ENCODE results near the gene ZNF652. TPM values are rescaled to one million over a fixed set of nuclear protein-coding genes. Genes with fewer than 3 reads are reported as not detected.
A peak's percentile ranks its signal among the peaks of the same experiment; 100 is the strongest.

ZNF652 gene
- total RNA-seq = 100 to 1,000 TPM in 2 of 4 donors, 10 to 100 TPM in 2; 58.8 to 124 (median 103) TPM

DNA sequence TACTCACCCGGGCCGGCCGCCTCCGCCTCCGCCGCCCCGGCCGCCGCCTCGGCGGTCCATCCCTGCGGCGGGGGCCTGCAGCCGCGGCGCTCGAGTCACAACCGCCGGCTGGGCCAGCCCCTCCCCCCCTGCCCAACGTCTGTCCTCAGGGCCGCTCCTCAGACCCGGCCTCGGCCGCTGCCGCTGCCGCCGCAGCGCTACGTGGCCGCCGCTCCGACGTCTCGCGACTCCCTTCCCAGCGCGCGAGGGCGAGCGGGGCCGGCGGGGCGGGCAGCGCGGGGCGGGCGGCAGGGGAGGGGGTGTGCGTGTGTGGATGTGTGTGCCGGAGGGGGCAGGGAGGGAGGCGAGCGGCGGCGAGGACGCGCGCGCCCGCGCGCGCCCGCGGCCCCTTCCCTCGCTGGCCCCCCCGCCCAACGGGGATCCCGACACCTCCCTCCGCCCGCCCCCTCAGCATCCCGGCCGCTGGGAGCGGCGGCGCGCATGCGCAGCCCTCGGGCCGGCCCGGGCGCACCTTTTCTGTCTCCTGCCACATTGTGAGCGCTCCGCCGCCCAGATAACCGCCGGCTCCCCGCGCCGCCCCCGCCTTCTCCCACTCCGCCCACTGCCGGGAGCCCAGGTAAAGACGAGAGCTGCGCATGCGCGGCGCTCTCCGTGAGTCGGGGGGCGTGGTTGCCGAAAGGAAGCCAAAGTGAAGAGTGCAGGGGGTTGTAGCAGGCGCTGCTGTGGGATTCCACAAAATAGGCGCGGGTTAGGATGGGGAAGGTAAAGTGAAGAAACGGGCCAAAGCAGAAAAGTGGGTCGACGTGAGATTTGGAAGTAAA is at the start of gene ZNF652:
TSS of gene ZNF652 (minus strand) at position 349 of the 821 bp plus-strand sequence. CDS start 44,525 bp downstream, outside the sequence.
- H3K4me3 ChIP-seq (ENCODE audit: low read depth, poor library complexity, severe bottlenecking) = peak within 1 kb of the TSS; percentile 90
- peak; percentile 86 to 97 for DNase-seq (ENCODE audit: low spot score in 2 of 2)
- 0 to 1% methylated on average over 17 to 31 of the region's 106 CpGs for WGBS, 2 donors
- TF ChIP-seq, protein P1, sequence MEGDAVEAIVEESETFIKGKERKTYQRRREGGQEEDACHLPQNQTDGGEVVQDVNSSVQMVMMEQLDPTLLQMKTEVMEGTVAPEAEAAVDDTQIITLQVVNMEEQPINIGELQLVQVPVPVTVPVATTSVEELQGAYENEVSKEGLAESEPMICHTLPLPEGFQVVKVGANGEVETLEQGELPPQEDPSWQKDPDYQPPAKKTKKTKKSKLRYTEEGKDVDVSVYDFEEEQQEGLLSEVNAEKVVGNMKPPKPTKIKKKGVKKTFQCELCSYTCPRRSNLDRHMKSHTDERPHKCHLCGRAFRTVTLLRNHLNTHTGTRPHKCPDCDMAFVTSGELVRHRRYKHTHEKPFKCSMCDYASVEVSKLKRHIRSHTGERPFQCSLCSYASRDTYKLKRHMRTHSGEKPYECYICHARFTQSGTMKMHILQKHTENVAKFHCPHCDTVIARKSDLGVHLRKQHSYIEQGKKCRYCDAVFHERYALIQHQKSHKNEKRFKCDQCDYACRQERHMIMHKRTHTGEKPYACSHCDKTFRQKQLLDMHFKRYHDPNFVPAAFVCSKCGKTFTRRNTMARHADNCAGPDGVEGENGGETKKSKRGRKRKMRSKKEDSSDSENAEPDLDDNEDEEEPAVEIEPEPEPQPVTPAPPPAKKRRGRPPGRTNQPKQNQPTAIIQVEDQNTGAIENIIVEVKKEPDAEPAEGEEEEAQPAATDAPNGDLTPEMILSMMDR (IDR thresholded peaks at IDR 0.05) = no peak
- no peak for TF ChIP-seq POLR2A (IDR thresholded peaks at IDR 0.05)
- intact Hi-C loops (cut with DNase I; ENCODE audit: low total_unique reads) = no loop called here

DNA sequence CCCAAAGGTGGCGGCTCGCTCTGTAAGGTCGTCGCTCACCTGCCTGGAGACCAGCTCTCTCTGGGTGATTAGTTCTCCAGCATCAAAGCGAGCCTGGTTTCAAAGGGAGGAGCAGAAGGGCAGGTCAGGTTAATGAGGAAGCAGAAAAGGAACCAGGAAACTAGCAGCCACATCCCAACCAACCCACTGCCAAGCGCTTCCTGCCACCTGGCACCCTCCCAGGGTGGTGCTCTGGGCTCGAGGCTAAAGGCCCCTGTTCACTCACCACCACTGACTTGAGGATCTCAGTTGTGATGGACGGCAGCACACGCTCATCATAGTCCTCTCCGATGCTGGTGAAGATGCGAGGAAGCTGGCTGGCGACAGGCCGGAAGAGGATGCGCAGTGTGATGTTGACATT is 47.0 kb upstream of the ZNF652 start:
- intact Hi-C loops (cut with DNase I; ENCODE audit: low total_unique reads) = no loop called here
- WGBS, 2 donors = 84 to 85% methylated on average over 14 of the region's 14 CpGs
- TF ChIP-seq POLR2A (IDR thresholded peaks at IDR 0.05) = no peak
- TF ChIP-seq, protein P1 (IDR thresholded peaks at IDR 0.05) = no peak
- DNase-seq (ENCODE audit: low spot score in 2 of 2) = peak in 1 of 2 donors; percentile 79
- H3K4me3 ChIP-seq (ENCODE audit: low read depth, poor library complexity, severe bottlenecking) = no peak overlapping the region

DNA sequence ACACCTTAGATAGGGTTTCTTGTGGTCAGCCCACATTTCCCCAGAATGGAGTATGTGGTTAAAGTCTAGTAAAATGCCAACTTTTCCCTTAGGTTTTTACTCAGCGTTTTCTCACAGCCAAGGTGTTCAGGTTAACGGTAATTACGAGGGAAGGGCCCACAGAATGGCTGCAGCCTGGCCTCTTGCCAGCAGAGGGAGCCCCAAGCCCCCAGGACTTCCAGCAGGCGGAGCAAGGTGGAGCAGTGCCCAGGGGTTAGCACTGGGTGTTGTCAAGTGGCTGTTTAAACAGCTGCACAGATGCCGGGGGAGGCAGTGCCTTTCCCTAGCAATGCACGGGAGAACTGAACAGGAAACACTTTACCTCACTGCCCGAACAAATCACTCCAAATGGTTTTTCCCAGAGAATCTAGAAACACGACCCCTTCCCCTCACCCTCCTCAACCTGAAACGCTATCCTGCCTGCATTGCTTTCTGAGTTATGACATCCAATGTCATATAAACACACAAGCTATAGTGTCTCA is 46.0 kb upstream of the ZNF652 start:
- WGBS, 2 donors = 29 to 39% methylated on average over 9 of the region's 9 CpGs
- no peak for TF ChIP-seq POLR2A (IDR thresholded peaks at IDR 0.05)
- TF ChIP-seq, protein P1 (IDR thresholded peaks at IDR 0.05) = no peak
- intact Hi-C loops (cut with DNase I; ENCODE audit: low total_unique reads) = no loop called here
- DNase-seq (ENCODE audit: low spot score in 2 of 2) = peak in 1 of 2 donors; percentile 93
- no peak overlapping the region for H3K4me3 ChIP-seq (ENCODE audit: low read depth, poor library complexity, severe bottlenecking)

DNA sequence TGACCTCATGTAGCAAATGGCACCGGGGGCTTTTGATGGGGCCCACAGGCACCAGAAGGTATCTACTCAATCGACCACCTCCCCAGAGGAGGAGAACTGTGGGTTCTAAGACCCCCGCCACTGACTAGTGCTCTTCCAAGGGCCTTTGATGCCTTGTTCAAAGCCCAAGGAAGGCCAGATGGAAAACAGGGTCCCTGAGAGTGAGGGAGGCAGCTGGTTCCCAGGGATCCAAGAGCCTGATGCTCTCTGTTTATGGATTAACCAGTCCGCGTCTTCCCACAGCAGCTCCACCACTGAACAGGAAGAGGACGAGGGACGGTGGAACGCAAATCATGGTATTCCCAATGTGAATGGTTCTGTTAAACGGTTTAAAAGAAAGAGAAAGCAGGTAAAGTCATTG is 45.0 kb upstream of the ZNF652 start:
- 86 to 87% methylated on average over 9 of the region's 9 CpGs for WGBS, 2 donors
- intact Hi-C loops (cut with DNase I; ENCODE audit: low total_unique reads) = no loop called here
- H3K4me3 ChIP-seq (ENCODE audit: low read depth, poor library complexity, severe bottlenecking) = no peak overlapping the region
- DNase-seq (ENCODE audit: low spot score in 2 of 2) = peak in 1 of 2 donors; percentile 25
- TF ChIP-seq, protein P1 (IDR thresholded peaks at IDR 0.05) = no peak
- no peak for TF ChIP-seq POLR2A (IDR thresholded peaks at IDR 0.05)

DNA sequence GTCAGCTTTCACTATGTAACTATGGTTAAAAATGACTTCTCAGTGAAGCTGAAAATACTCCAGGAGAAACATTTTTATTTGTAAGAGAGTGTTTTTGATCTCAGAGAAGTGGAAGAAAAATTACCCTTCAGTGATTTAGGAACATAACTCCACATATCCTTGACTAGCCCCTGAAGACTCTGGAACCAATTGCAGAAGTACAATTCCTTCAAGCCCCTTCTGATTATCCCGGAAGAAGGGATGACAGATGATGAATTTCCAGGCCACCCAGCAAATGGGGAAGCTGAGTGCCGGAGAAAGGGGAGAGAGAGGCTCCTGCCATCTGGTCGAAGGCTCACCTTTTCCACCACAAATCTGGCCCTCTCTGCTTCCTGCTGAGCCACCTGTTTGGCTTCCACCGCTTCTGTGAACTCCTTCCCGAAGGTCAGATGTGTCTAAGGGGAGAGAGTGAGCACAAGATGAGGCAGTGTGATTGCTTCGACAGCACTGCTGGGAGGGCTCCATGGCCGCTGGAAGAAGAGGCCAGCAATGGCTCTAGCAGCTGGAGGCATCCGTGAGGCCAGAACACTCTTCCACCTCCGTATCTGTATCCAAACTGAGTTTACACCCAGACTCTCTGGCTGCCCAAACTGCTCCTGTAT is 44.5 kb upstream of the ZNF652 start:
- no peak for TF ChIP-seq POLR2A (IDR thresholded peaks at IDR 0.05)
- TF ChIP-seq, protein P1 (IDR thresholded peaks at IDR 0.05) = no peak
- intact Hi-C loops (cut with DNase I; ENCODE audit: low total_unique reads) = no loop called here
- WGBS, 2 donors = 82 to 85% methylated on average over 8 to 9 of the region's 9 CpGs
- DNase-seq (ENCODE audit: low spot score in 2 of 2) = peak in 1 of 2 donors; percentile 56
- H3K4me3 ChIP-seq (ENCODE audit: low read depth, poor library complexity, severe bottlenecking) = no peak overlapping the region

All from lower leg skin (tissue), 4 donors.